Amniotic epithelial cell (primary cell): ENCODE results near the gene PRR5L.
A peak's percentile ranks its signal among the peaks of the same experiment; 100 is the strongest.

Experiments used
- DNase-seq: peaks from one replicate; pipeline ENCODE4 v3.0.0-alpha.2; 2010; ENCODE audit warnings: low read depth

Gene PRR5L

DNA sequence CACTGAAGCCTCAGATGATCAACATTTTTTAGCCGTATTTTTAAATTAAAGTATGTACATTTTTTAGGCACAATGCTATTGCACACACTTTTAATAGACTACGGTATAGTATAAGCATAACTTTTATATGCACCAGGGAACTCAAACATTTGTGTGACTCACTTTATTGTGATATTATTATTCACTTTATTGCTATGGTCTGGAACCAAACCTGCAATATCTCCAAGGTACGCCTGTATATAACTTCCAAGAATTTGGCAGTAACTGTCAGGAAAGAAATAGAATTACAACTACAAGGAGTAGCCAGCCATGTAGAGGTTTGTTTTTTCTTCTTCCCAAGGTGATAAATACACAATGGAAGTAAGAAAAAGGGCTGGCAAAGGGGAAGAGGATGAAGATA is 62.3 kb downstream of the PRR5L start:
- no peak for DNase-seq

DNA sequence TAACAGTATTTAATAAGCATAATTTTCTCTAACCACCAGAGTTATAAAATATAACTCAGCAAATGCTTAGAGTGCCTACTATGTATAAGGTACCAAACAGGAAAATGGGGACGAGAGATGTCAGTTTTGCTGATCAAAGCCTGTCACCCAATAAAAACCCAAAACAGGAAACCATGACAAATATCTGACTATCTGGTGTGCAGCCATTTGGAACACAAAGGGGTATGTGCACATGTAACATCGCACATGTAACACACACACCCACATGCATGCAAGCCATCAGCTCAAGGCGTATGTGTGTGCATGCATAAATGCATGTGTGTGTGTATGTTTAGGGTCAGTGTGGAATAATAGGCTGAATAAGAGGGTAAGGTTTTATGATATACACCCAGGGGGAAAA is 64.2 kb downstream of the PRR5L start:
- DNase-seq = no peak

DNA sequence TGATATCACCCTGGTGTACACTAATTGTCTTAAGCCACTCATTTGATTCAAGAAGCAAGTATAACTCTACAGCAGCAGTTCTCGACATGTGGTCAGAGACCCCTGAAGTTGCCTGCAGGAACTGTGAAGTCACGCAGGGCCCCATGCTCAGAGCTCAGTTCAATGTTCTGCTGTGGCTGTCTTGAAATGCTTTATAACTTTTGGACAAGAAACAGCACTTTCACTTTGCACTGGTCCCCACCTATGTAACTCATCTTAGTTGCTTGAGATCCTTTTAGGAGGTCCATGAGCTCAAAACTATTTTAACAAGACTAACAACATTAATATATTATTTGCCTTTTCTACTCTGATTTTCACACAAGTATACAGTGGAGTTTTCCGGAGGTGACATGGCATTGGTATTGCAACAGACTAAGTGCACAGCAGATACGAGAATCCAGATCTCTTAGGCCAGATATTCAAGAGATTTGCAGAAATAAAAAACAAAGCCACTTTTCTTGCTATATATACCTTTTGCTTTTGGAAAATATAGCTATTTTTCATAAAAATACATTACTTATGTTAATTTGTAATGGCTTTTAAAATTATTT is 64.8 kb downstream of the PRR5L start:
- peak; percentile 23 for DNase-seq

DNA sequence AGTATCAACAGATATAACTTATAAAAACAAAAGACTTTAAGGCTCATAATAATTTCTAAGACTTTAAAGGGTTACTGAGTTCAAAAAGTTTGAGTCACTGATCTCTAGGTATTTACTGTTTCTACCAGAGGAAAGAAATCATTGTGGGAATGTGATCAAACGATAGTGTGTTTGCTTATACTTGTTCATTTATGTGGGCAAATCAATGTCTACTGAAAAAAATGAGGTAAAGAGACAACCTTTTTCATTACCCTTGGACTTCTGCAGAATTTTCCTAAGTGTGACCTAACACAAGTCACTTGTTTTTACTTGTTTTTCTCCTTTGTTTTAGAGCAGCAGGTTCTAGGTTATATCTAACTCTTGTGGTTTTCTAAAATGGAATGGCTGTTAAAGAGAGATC is 65.4 kb downstream of the PRR5L start:
- peak; percentile 29 for DNase-seq

DNA sequence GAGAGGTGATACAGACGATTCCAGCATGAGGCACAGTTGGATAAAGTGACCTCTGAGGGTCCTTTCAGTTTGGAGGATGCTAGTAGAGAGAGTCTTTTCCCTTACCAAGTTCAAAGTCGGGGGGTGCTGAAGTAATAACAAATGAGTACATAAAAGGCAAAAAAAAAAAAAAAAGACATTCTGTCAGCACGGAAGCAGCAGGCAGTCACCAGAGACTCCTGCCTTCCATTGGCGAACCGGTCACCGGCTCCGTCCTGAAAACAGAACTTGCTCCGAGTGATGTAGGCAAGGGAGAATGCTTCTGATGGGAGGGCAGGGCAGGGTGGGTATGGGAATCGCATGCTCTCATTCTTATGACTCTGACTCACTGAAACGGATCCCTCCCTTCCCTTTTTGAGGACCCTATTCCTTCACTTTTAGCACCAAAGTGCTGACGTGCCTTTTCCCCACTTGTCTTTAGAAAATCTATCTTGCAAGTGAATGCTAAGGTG is 65.9 kb downstream of the PRR5L start:
- peak; percentile 87 for DNase-seq

DNA sequence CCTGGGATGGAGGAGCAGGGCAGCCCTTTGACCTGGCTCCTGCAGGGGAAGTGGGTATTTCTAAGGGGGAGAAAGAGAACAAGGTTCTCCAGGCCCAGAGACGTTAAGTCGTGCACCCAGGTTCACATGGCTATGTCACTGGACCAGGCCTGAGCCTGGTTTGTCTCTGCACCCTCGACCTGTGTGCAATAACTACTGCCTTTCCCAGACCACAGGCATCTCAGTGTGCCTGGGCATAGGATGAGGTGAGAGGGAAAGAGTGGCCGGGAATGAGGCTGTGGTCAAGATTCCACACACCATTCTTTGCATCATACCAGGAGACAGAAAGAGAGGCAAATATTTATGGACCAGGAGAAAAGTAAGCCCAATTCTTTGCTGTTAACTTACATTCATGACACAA is 66.8 kb downstream of the PRR5L start:
- peak; percentile 97 for DNase-seq

DNA sequence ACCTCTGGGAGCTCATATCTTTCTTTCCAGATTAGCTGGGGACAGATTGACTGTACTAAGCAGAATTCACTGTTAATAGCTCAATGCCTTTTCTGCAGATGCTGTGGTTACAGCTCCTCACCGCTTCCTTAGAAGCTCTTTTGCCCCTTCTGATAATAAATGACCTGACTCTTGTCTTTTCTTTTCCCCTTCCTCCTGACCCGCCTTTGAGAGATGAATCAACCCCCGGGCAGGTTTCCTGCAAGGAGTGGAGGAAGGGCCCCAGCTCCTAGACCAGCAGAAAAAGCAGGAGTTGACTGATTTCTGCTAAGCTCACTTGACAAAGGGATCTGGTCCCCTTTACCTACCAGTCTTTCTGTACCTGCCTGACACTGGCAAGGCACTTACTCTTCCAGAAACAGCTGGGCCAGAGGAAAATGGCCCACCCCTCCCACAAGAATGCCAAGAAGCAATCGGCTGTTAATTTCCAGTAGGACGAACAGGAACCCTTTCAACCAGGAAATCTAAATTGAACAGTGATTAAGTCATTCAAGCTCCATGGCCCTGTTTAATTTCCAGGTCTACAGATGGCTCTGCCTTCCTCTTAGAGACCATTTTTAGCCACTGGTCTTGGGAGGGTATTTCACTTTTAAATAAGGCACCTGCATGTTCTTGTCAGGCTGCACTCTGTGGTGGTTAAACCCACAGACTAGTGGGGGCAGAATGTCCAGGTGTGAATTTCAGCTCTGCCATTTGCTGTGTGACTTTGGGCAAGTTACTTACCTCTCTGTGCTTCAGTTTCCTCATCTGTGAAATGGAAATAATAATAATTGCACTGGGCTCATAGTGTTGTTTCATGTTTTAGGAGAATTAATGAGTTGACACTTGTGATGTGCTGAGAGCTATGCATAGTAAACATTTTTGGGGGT is 67.5 kb downstream of the PRR5L start:
- peak; percentile 92 for DNase-seq

DNA sequence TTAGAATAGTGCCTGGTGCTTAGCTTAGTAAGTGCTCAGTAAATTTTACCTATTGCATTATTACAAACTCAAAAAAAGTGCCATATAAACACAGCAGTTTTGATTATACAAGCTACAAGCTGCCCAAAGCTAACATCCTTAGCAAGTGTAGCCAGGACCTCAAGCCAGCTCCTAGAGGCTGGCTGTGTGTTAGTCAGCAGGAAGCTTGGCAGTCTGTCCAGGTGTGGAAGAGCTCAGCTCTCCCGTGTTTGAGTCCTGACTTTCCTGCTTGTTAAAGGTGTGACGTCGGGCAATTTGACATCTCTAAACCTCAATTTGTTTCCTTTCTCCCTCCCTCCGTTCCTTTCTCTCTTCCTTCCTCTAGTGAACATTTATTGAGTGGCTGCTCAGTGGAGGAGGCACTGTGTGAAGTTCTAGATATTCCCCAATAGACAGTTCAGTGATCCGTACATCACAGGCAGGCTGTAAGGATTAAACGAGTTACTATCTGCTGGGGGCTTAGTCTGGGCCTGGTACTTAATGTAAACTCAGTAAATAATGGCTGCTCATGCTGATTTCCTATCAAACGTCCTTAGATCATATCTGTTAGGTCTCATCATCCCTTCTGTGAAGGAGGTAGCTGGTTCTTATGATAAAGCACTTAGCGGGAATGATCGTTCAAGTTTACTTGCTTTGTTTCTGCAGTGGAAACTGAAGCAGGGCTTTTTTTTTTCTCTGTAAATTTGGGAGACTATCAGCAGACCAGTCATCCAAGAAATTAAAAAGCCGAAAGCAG is 68.7 kb downstream of the PRR5L start:
- no peak for DNase-seq

DNA sequence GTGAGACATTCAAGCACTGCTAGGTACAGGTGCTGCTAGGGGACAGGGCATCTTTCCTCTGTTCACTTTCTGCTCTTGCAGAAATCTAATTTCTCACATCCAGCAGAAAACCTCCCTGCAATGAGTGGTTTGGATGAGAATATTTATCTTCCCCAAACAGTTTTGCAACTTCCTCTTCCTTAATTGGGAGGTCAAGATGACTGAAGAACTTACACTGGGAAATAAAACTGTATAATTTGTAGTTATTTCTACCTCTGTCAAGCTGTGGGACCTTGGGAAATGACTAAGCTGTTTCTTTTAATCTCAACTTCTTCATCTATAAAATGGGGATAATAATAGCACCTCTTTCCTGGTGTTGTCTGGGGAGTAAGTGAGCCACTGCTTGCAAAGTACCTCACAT is 69.8 kb downstream of the PRR5L start:
- DNase-seq = peak; percentile 51

DNA sequence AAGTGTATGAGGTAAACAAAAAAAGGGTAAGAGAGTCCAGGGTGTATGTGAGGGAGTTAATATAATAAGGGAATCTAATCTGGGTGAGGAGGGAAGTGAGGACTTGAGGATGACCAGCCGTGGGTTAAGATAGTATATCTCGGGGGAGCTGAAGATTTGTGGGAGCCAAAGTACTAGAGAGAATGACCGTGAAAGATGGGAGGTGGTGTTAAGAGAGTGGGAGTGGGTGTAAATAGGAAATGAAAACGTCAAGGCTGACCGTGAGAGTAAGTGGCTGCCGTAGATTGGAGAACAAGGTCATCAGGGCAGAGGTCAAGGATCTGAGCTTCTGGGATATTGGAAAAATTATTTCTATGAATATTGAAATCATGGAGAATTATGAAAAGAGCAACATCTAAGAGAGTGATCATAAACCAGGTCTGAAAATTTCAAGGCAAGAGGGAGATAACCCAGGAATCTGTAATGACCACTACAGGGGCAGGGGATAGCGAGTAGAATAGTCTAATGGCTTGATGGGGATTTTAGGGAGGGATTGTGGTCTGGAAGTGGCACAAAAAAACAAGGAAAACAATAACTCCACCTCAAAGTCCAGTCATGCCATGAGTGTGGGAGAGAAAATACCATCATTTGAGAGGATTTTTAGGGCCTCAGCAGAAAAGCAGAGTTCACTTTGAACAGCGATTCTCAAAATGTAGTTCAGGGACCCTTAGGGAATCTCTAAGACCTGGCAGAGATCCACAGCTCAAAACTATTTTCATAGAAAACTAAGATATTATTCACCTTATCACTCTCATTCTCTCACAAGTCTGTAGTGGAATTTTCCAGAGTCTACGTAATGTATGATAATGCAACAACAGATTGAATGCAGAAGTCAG is 72.0 kb downstream of the PRR5L start:
- peak; percentile 81 for DNase-seq

DNA sequence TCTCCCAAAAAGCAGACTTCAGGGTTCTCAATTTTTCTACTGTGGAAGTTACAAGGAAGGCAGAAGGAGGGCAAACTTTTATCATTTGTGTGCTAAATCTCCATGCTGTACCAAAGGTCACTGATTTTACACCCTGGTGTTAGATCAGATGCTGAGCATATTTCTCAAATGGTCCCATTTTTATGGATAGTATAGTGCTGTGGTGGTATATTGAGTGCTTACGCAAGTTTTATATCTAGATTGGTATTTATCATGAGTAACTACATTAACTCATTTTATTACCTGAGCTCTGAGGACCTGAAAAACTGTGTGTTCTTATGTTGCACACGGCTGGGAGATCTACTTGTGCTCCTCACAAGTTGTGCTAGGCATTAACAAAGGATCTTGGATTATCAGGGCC is 75.1 kb downstream of the PRR5L start:
- DNase-seq = no peak

DNA sequence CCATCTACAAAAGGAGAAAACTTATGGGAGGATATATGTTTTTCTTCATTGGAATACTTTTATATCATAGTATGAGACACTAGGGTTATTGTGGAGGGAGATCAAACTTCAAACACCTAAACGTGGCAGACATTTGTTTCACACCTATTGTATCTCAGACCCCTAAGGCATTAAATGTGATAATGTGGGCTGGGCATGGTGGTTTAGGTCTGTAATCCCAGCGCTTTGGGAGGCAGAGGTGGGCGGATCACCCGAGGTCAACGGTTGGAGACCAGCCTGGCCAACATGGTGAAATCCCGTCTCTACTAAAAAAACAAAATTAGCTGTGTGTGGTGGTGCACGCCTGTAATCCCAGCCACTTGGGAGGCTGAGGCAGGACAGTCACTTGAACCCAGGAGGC is 75.5 kb downstream of the PRR5L start:
- no peak for DNase-seq

DNA sequence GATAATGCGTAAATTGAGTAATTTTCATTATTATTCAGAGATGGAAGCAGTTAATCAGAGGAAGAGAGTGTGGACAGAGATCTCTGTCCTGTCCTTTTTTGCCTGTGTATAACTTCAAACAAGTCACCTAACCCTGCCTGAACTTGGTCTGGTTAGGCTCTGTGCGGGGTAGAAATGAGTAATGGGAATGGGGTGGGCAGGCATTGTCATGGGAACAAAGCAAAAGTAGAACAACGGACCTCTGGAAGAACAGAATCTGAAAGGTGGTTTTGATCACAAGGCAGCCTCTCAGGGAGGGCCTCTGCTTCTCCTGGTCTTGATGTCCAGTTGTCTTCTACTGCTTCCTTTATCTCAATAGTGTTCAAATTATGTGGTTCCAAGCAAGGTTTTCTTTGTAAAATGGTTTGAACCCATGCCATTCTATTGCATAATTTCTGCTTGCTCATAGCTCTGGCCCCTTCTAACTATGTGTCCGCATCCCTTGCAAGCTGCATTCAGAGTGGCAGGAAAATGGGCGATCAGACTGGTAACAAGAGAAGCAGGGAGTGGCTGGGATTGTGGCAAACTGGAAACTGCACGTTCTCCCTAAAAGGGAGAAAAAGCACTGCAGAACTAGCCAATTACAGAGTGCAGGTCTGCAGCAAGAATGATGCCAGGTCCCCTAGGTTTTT is 76.1 kb downstream of the PRR5L start:
- DNase-seq = peak; percentile 94

DNA sequence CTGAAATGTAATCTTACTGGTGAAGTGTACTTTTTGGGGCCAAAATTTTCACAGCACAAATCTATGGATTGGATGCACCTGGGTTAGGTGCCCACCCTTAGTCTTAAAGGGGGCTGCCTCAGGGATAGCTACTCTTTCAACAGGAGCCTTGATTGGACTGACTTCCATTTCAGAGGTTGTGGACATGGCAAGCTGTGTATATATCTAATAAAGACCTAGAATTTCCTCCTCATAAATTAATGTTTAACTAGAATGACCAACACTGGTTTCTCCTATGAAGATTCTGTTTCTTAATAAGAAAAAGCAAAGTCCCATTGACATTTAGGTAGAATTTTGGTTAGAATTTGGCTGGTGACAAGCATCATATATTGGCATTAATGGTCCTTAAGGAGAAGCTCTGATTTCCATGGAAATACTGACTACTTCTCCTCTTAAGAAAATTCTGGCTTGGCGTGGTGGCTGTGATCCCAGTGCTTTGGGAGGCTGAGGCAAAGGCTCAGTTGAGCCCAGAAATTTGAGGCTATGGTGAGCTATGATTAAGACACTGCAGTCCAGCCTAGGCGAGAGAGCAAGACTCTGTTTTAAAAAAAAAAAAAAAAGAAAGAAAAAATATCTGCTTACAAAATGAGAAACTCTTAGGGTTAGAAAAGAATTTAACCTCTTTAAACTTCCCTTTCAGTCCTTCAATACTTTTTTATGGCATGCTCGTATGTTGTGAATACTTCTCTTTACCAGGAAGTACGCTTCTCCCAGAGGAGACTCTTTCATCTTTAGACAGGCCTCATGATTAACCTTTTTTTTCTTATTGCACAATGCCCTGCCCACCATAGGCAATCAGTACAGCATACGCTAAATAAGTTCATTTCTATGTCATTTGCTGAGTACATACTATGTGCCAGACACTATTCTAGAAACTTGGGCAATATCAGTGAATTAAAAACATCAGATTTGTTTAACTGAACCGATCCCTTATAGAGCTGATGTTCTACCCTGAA is 77.2 kb downstream of the PRR5L start:
- DNase-seq = peak; percentile 73

DNA sequence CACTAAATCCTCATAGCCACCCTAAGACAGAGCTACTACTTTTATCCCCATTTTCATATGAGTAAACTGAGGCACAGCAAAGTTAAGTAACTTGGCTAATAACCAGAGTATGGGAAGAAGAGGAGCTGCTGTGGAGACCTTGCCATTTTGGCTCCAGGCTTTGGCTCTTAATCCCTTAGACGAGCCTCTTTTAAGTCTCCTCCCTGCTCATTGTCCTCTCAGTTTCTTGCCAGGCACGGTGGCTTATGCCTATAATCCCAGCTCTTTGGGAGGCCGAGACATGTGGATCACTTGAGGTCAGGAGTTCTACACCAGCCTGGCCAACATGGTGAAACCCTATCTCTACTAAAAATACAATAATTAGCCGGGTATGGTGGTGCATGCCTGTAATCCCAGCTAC is 78.6 kb downstream of the PRR5L start:
- DNase-seq = no peak

DNA sequence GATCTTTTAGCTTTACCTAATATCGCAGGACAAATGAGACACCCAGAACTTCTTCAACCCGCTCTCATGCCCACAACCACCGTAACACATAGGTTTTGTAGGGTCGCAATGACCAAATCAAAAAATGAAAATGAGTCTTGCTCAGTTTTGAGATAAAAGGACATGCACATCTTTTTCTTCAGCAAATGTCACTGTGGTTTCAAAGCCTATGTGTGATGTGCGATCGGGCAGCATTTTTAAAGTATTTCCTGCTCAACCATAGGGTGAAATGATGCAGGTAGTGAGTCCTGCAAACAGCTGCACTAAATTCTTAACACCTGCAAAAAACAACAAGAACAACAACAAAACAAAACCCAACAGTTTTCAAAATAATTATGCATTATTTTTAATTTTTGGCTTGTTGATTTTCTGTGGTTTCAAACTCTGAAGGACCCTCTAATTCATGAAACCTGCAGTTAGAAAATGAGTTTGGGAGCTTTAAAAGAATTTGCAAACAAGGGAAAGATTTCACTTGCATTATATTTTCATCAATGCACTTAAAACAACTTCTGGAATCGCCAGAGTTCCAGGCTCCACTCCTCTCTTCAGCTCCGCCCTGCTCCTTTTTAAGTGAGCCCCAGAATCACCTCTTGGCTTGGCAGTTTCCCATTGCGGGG is 79.4 kb downstream of the PRR5L start:
- DNase-seq = no peak

DNA sequence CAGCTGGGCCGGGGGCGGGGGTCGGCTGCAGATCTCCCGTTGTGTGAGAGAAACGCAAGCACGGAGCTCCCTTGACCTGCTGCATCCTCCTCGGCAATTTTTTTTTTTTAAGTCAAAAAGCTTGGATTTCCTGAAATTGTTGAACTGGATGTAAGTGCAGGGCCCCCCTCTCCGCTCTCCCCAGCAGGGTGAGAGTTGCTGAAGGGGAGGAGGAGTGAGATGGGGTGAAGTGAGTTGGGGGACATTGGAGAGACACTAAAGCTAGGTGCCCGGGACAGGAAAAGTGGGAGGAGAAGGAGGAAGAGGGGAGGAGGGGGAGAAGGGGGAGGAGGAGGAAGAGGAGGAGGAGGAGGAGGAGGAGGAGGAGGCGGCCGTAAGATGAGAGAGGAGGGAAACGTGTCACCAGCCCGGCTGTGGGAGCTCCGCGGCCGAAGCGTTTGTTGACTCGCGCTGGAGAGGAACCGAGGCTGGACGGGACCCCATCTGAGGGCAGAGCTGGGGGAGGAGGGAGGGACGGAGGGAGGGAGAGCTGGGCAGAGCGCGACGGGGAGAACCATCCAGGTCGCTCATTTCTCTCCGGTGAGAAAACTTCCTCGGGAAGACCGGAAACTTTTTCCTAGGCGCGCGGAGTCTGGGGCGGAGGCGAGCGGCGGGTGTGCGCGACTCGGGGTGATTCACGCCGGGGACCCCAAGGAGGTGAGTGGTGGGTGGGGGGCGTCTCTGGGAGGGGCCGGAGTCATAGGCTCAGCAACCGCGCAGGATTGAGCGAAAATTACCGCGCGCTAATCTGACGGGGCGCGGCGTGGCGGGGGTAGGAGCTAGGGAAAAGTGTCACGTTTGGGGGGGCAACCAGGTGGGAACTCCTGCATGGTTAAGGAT is 80.2 kb downstream of the PRR5L start:
- DNase-seq = peak; percentile 32
